TTC549 (cell line): ENCODE measurements around the gene TLK2.
"Not testable (repeated sequence)": the region's sequence is repeated elsewhere in the genome, so short reads cannot be mapped to it uniquely, and the experiment has no call there.

Experiments
- FAIRE-seq: peaks from 2 replicates; lab custom pipeline; 2012; peaks lifted over from hg19 to GRCh38; lab: Jason Lieb, UNC

TLK2 gene

DNA sequence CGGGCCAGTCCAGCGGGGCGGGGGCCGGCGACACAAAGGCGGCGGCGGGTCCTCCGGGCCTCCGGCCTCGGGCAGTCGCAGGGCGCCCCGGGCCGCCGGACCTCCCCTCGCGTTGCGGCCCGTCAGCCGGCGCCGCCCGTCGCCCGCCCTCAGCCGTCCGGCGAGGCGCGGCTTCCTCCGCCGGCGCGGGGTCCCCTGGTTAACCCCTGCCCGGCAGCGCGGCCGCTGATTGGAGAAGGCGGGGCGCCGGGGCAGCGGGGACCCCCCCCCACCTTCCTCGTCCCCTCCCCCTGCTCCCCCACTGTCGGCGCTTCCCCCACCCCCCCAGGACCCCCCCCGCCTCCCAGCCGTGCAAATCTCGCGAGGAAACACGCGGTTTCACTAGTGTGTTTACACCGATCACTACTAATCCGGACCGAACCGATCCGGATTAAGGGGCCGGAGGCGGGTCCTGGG lies at the start of gene TLK2:
Gene TLK2 (plus strand): TSS at position 402 of the 456 bp plus-strand sequence. CDS start 2,301 bp downstream, outside the sequence.
- no peak for FAIRE-seq

DNA sequence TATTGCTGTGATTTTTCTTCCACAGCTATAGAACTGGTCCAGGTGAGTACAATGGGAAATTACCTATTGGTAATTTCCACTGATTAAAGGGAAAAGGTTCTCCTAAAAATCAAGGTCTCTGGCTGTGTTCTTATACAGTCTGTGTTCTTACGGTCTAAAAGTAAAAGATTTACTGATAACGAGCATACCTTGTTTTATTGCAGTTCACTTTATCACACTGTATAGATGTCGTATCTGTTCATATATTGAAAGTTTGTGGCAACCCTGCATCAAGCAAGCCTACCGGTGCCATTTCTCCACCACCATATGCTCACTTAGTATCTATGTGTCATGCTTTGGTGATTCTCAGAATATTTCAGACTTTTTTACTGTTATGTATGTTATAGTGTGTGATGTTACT lies 43.4 kb upstream of the TLK2 start:
- not testable (repeated sequence) for FAIRE-seq

DNA sequence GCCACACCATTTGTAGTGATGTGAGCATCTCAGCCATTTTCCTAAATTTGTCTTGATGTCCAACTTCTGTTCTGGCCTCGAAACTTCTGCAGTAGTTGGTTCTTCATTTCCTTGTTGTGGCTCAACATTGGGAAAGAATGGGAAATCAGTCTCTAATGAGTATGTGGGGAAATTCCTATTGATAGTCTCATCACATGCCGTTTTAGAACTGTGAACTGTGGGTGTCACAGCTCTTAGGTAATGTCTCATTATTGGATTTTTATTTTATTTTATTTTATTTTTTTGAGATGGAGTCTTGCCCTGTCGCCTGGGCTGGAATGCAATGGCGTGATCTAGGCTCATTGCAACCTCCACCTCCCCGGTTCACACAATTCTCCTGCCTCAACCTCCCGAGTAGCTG lies 37.4 kb upstream of the TLK2 start:
- FAIRE-seq: not testable (repeated sequence)

DNA sequence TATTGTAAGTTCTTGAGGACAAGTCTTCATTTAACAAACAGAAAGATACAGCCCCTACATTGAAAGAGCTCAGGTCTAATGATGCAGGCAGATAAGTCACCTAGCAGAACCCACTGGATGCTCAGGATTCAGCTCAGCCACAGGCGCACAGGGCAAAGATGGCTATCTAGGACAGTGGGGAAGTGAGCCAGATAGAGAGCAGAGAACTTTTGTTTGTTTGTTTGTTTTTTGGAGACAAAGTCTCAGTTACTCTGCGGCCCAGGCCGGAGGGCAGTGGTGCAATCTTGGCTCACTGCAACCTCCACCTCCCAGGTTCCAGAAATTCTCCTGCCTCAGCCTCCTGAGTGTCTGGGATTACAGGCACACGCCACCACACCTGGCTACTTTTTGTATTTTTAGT lies 34.6 kb upstream of the TLK2 start:
- FAIRE-seq: no peak

DNA sequence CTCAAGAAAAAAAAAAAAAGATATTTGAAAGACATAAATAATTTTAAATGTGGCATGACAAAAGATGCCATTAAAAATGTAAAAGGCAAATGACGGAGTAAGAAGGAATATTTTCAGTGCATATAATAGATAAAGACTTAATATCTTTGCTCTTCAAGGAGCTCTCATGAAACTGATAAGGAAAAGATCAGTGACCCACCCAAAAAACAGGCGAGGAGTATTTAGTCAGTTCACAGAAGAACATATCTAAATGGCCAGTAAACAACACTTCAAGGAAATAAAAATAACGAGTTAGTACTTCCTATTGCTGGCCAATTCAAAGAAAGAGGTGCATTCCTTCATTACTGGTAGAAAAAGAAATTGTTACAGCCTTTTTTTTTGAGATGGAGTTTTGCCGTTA lies 32.8 kb upstream of the TLK2 start:
- not testable (repeated sequence) for FAIRE-seq

DNA sequence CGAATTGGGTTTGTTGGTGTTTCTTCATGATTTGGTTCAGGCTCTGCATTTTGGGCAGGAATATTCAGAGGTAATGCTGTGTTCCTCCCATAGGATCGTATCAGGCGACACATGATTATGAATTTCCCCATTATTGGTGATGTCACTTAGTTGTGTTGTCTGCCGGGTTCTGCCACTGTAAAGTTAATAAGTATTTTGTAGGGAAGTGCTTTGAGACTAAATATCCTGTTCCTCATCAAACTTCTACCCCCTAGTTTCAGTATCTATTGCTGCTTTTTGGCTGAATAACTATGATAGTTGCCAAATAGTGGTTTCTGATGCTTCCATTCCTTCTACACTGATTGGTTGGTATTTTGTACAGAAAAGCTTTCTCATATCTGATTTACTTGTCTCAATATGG lies 26.4 kb upstream of the TLK2 start:
- not testable (repeated sequence) for FAIRE-seq

DNA sequence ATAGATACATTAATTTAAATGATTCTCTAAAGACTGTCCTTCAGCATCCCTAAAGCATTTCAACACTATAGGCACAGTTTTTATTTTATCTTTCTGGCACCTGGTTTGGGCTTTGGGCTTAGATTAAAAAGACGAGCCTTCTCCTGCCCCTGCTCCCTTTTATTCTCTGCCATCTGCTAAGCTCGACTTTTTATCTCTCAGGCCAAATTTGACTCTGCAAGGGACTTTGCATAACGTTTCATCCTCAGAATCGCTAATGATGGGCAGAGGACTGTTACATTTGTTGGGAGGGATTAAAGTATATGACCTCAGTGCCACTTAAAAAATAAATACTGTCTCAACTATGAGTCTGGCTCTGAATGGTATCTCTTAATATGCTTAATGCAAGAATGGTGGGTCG lies 25.6 kb upstream of the TLK2 start:
- not testable (repeated sequence) for FAIRE-seq

DNA sequence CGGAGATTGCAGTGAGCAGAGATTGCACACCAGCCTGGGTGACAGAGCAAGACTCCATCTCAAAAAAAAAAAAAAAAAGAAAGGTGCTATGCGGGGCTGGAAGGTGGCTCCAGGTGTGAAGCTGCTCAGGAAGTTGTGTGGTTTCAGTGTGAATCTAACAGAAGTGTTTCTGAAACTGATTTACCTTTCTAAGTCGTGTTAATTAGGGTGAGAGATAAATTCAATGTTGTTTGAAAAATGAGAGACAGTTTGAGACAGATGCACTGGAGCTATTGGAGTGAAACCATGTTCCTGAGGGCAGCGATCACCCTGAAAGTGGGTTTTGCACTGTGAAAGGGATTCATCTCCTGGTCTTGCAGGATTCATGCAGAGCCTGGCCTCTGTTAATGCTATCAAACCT lies 25.0 kb upstream of the TLK2 start:
- not testable (repeated sequence) for FAIRE-seq

DNA sequence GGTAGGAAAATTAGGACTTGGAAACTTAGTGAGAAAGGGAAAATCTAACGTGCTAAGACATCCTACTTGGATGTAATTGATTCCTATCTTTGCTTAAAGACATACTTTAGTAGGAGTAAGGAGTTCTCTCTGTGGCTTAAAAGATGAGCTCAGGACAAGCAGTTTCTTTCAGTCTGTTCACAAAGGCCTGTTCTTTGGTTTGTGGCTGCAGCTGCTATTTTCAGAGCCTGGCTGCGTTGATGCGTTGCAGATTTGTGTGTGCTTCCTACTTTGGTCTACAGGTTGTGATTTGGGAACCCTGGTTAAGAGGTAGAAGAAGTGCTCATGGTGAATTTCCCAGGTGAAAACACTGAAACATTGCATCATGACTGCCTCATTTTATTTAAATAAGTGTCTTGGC lies 24.5 kb upstream of the TLK2 start:
- FAIRE-seq: not testable (repeated sequence)

DNA sequence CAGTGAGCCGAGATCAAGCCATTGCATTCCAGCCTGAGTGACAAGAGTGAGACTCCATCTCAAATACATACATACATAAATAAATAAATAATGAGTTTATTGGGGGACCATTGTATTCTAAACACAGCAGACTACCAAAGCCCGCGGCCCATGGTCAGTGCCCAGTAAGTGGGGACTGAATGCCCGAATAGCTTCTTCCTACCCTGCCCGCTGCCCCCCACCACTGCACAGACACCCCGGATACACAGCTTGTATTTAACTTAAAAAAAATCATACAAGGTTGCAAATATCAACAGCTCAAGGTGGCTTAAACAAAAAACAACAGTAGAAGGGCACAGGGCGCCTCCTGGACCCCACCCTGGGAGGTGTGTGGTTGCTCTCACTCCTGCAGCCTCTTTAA lies 22.6 kb upstream of the TLK2 start:
- no peak for FAIRE-seq

DNA sequence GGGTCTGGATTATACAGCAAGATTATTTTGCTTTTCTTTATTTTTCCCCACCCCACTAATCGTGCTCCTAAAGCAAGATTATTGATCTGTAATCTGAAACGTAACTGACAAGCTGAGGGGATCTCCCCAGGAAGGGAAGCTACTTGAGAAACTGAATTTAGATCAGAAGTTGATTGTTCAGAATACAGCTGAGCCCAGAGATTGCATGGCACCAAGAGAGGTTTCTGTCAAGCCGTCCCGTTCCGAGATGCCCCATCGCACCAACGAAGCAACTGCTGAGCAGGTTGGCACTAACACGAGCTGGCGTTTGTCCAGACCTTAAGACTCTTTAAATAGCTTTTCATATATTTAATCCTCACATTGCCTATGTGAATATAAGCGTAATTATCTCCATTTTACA lies 20.1 kb upstream of the TLK2 start:
- not testable (repeated sequence) for FAIRE-seq

DNA sequence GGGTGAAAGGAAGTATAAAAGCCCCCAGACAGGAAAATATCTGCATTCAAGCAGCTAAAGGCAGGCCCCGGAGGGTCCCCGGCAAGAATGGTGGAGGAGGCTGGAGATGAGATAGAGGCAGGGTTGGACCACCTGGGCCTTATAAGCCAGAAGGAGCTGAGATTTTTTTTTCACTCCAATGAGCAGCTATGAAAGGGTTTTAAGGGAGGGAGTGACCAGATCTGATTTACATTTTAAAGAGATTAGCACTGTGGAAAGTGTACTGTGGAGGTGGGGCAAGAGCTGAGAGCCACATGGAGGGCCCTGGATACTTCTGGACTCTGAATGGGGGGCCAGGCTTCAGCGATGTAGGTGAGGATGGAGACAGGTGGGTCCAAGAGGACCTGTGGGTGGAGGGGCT lies 14.2 kb upstream of the TLK2 start:
- not testable (repeated sequence) for FAIRE-seq

DNA sequence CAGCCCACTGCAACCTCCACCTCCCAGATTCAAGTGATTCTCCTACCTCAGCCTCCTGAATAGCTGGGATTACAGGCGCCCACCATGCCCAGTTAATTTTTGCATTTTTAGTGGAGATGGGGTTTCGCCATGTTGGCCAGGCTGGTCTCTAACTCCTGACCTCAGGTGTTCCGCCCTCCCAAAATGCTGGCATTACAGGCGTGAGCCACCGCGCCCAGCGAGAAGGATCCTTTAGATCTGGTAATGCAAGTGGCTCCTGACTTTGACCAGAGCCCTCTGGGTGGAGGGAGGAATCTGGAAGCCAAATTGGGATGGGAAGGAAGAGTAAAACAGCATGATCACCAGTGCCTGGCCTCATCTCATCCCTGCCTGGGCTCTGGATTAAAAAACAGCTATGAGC lies 13.4 kb upstream of the TLK2 start:
- not testable (repeated sequence) for FAIRE-seq

DNA sequence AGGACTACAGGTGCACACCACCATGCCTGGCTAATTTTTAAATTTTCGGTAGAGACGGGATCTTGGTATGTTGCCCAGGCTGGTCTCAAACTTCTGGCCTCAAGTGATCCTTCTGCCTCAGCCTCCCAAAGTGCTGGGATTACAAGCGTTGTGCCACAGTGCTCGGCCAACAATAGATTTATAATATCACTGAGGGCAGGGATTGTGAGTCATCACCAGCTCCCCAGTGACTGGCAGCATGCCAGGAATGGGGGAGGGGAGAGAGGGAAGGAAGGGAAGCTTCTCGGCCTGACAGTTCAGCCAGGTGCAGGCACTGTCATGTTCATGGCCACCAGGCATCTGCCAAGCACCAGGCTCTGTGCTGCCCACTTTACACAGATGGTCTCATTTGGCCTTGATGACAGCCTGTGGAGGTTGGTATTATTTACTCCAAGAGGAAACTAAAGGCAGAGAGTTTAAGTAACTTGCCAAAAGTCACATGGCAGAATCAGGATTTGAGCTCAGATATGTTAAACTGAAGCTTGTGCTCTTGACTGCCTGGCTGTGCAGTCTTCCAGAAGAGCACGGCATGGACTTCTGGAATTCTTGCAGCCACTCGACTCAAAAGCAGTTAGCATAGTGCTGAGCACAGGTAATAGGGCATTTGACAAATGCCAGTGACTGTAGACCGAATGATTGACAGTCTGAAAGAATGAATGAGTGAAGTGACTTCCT lies 7.8 kb upstream of the TLK2 start:
- FAIRE-seq: not testable (repeated sequence)

DNA sequence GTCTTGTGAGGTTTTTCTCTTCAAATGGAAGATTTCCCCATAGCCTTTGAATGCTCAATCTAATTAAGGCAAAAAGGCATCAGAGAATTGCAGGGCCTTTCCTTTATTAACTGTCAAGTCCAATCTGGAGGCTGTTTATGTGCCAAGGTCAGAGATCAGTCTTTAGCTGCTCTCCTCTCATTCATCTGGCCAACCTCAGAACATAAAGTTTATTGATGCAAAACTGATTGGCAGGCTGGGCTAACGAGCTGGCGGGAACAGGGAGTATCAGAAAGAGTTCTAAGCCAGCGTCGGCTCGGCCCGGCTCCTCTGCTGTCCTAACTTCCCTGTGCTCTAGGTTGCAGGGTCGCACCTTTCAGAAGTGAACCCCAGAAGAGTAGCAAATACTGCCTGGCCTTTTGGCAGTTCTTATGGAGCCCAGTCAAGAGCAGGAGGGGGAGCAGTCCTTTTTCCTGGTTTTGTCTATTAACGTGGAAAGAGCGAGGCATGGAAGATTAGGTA lies 7.2 kb upstream of the TLK2 start:
- FAIRE-seq: not testable (repeated sequence)

DNA sequence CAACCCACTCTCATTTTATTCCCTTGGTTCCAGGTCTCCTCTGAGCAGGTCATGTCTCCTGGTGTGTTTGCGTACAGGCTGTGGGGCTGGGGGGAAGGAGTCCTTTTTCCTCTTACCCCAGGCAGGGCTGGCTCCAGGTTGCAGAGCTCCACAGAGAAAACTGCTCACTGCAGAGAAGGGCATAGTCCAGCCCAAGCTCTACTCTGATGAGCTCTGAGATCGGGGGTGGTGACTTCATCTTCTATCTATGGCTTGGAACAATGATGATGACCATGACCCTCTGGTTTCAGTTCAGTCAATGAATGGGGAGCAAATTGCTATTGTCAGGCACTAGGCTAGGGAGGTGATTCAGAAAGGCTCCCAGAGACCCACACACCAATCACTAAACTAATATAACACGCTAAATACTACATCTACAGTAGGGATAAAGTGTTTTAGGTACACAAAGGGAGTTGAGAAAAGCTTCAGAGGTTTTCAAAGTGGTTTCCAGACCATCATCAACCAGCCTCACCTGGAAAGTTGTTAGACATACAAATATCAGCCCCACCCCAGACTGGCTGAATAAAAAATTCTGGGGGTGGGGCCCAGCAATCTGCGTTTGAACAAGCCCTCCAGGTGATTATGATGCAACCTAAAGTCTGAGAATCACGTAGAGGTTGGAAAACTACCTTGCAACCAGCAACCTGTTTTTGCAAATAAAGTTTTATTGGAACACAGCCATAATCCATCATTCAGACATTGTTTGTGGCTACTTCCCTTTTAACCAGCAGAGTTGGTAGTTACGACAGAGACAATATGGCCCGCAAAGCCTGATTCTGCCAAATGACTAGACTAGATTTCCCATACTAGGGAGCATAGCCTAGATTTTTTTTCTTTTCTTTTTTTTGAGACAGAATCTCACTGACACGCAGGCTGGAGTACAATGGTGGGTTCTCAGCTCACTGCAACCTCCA lies 5.3 kb upstream of the TLK2 start:
- FAIRE-seq: not testable (repeated sequence)

DNA sequence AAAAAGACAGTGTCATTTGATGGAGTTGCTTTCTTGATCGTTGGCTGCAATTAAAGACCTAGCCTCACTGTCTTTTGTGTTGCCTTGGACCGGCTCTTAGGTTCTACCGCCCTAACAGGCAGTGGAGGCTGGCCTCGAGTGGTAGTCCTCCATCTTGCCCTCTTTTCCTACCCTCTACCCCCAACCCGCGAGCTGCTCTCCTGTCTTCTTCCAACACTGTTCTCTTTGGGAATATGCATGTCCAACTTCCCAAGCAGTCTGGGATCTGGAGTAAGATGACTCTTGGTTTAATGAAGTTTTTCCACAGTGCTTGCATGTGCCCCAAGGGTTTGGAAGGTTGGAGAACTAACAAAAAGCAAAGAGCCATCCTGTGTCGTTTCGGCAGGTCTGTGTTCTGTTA lies 1.5 kb upstream of the TLK2 start:
- FAIRE-seq: not testable (repeated sequence)

DNA sequence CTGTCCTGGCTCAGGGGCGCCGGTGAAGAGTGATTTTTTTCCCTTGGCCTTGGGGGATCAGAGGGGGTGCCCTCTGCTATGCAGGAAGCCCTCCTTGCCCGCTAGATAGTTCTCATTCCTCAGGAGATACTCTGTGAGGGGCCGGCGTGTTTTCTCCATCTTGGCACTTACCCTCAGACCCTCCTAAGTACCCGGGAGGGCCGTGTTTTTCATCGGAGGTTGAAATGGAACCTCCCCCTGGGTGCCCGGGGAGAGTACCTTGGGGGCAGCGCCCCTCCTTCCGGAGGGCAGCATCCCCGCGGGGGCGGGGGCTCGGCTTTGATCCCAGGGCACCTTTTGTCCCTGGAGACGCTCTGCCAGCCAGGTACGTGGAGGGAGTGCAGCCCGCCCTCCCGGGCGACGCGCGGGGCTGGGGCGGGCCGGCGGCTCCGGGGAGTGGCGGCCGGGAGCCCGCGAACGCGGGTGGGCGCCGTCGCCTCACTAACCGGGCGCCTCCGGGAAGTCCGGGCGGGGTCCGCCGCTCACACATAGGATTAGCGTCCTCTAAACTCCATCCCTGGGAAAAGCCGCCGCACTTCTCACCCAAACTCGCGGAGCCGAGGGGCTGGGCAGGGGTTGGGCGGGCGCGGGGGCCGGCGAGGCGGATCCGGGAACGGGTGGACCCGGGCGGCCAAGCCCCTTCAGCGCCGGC lies 762 bp upstream of the TLK2 start:
- not testable (repeated sequence) for FAIRE-seq

DNA sequence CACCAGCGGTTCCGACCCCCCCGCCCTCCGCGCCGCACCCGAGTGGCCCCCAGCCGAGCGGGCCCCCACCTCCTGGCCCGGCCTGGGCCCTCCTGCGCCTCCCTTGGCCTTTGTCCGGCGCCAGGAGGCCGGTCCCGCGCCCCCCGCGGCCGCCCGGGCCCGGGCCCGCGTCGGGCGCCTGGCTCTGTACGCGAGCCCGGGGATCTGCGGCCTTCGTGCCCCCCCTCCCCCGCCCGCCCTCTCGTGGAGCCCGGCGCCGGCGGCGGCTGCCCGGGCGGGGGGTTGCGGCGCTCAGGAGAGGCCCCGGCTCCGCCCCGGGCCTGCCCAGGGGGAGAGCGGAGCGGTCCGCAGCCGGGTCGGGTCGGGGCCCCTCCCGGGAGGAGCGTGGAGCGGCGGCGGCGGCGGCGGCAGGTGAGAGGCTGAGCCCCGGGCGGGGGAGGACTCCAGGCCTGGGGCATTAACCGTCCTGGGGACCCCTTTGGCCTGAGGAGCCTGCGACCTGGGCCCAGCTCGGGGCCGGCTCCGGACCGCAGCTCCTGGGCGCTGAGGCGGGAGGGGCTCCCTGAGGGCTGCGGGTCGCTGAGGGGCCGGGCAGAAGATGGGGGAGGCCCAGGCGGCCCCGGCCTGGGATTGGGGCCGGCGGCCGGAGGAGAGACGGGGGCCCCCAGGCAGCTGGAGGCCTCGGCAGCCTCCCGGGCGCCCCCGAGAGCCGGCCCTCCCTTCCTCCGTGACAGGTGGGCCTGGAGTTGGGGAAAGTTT lies 434 bp downstream of the TLK2 start:
- not testable (repeated sequence) for FAIRE-seq

DNA sequence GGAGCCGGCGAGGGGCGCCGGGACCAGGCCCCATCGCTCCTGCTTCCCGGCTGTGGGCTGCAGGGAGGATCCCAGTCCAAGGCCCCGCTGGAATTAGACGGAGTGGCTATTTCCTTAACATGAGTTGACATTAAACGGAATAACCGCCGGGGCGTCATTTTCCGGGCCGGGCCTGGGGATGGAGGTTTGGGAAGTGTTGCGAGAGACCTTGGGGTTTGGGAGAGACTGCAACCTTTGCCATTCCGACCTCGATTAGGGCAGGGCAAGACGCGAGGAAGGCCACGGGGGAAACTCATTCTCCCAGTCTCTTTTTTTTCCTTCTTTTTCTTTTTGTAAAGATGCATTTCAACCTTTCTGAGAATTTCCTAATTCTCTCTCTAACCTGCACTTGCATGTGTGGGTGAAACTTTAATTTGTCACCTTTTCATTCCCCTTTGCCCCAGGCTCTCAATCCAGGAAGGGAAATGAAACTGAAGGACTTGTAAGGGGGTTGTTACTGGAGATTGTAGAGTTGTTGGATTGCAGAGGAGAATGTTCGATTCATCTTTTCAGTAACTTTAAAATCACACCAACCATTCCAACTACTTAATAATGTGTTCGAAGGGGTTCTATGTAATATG lies 1.1 kb downstream of the TLK2 start:
- FAIRE-seq: not testable (repeated sequence)

DNA sequence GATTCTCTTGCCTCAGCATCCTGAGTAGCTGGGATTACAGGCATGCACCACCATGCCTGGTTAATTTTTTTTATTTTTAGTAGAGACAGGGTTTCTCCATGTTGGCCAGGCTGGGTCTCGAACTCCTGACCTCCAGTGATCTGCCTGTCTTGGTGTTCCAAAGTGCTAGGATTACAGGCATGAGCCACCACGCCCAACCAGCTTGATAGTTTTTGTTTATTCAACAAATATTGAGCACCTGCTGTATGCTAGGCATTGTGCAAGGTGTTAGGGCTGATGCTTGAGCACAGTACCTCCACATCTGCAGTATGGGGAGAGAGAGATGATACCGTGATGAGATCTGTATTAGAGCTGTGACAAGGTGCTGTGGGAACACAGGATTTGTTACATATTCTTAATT lies 3.9 kb downstream of the TLK2 start:
- FAIRE-seq: not testable (repeated sequence)
